HTR-8/SVneo (cell line): ENCODE results near the gene GPATCH1.
"Not testable (repeated sequence)": the region's sequence is repeated elsewhere in the genome, so short reads cannot be mapped to it uniquely, and the experiment has no call there.

ENCODE experiments used
- DNase-seq: peaks from one replicate; pipeline ENCODE4 v3.0.0; 2011; ENCODE audit warnings: low spot score, mixed read lengths; ENCODE audit not compliant: insufficient read length
- FAIRE-seq: peaks from 2 replicates; lab custom pipeline; 2011; peaks lifted over from hg19 to GRCh38; lab: Jason Lieb, UNC

The GPATCH1 gene

GRCh38 chr19:33152176-33152575, 71.2 kb downstream of the GPATCH1 start:
- no peak for DNase-seq
- no peak for FAIRE-seq

DNA sequence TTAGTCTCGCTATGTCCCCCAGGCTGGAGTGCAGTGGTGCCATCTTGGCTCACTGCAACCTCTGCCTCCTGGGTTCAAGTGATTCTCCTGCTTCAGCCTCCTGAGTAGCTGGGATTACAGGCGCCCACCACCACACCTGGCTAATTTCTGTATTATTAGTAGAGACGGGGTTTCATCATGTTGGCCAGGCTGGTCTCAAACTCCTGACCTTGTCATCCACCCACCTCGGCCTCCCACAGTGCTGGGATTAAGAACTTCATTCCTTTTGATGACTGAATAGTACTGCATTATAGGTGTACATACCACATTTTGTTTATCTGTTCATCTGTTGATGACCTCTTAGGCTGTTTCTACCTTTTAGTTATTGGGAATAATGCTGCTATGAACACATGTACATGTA, 71.6 kb downstream of the GPATCH1 start:
- not testable (repeated sequence) for DNase-seq, FAIRE-seq

DNA sequence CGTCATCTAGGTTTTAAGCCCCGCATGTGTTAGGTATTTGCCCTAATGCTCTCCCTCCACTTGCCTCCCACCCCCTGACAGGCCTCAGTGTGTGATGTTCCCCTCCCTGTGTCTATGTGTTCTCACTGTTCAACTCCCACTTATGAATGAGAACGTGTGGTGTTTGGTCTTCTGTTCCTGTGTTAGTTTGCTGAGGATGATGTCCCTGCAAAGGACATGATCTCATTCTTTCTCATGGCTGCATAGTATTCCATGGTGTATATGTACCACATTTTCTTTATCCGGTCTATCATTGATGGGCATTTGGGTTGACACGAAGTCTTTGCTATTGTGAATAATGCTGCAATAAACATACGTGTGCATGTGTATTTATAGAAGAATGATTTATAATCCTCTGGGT, 73.3 kb downstream of the GPATCH1 start:
- not testable (repeated sequence) for DNase-seq, FAIRE-seq

DNA sequence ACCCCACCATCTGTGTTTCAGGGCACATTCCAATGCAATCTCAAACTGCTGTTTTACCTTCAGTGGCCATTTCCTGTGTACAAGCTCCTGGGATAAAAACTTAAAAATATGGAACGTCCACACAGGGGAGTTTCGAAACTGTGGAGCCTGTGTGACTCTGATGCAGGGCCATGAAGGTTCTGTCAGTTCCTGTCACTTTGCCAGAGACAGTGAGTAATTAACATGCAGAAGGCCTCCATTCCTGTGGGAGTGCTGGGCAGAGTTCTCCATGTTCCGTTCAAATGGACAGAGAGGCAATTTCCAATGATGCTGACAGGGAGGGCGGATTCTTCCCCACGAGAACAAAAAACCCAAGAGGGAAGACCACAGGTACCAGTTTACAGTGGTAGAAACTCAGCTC, 75.4 kb downstream of the GPATCH1 start:
- FAIRE-seq (no peak), DNase-seq (no peak)

DNA sequence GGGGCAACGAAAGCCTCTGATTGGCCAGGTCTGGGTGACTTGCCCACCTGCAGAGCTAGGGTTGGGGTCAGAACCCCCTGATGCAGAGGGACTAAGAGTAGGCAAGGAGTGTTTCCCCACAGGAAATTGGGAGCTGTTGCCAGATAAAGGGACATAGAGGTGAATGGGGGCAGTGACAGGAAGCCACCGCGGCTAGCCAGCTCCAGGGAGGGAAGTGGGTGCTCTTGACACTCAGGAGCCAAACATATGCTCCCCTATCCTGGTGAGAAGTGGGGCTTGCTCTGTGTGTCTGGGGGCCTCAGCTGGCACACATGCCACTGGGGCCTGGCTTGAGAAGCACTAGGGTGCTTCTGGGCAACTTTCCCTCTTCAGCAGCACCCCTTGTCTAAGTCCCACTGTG, 76.9 kb downstream of the GPATCH1 start:
- FAIRE-seq (no peak), DNase-seq (no peak)

DNA sequence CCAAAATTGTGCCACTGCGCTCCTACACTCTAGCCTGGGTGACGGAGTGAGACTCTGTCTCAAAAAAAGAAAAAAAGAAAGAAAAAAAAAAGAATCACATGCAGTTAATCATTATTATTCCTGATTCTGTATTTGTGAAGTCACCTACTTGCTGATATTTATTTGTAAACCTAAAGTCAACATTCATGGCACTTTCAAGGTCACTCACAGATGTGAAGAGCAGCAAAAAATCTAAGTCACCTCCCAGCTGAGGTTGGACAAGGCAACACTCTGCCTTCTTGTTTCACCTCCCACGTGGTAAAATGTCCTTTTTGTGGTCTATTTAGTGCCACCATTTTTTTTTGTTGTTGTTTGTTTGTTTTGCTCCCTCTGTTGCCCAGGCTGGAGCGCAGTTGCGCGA, 77.4 kb downstream of the GPATCH1 start:
- no peak for FAIRE-seq
- no peak for DNase-seq

- DNase-seq (no peak), FAIRE-seq (no peak)
Measured at GRCh38 chr19:33159149-33159548, 78.2 kb downstream of the GPATCH1 start.

- DNase-seq (no peak), FAIRE-seq (no peak)
Measured at GRCh38 chr19:33159893-33160292, 78.9 kb downstream of the GPATCH1 start.

- DNase-seq: no peak
- no peak for FAIRE-seq
Measured at GRCh38 chr19:33161201-33161600, 80.2 kb downstream of the GPATCH1 start.

DNA sequence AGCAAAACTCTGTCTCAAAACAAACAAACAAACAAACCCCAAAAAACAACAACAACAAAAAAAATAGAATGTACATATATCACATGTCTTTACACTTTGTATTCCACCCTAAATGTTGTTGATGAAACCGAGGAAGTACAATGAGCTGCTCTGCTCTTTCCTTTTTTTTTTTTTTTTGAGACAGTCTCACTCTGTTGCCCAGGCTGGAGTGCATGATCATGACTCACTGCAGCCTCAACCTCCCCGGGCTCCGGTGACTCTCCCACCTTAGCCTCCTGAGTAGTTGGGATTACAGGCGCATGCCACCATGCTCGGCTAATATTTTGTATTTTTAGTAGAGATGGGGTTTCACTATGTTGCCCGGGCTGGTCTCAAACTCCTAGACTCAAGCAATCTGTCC, 82.5 kb downstream of the GPATCH1 start:
- no peak for FAIRE-seq
- DNase-seq: no peak

GRCh38 chr19:33166037-33166436, 85.1 kb downstream of the GPATCH1 start:
- DNase-seq: not testable (repeated sequence)

GRCh38 chr19:33167438-33167837, 86.5 kb downstream of the GPATCH1 start:
- FAIRE-seq: no peak

More at GRCh38 chr19:33166037-33166436, 85.1 kb downstream of the GPATCH1 start:
- not testable (repeated sequence) for FAIRE-seq

GRCh38 chr19:33168528-33168927, 87.5 kb downstream of the GPATCH1 start:
- no peak for DNase-seq
- FAIRE-seq: no peak

More at GRCh38 chr19:33167438-33167837, 86.5 kb downstream of the GPATCH1 start:
- DNase-seq: no peak

DNA sequence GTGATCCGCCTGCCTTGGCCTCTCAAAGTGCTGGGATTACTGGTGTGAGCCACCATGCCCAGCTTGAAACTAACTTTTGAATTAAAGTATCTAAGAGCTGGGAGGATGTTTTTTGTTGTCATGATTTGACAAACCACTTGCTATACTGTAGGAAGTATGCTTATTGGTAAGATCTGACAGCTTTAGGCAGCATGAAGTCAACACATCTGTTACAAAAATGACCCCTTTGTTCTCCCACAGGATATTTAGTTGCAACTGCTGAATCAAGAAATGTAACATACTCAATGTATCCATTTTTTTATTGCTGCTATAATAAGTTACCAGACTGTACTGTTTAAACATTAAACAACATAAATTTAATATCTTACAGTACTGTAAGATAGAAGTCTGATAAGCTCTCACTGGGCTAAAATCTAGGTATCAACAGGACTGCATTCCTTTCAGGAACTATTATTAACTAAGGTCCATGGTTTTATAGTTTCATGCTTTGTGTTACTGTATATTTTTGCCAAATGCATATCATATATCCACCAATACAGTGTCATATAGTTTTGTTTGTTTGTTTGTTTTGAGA, 90.3 kb downstream of the GPATCH1 start:
- no peak for FAIRE-seq
- DNase-seq: no peak

GRCh38 chr19:33171916-33172359, 91.0 kb downstream of the GPATCH1 start:
- DNase-seq (no peak), FAIRE-seq (peak; percentile 65)

DNA sequence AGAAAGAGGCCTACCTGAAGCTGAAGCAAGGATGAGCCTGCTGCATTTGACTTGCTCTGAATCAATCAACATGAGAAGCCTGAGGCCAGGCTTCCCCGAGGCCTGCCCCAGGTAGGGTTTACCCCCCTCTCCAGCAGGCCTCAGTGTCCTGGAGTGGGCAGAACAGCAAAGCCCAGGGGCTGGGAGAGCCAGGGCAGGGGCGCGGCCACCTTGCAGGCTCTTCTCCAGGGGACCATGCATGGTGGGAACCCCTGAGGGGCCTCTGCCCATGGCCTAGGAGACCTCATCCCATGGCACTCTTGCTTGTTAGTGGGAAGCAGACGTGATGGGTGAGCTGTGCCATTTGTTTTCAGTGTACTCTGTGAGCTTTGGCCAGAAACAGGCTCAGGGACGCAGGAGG, 93.2 kb downstream of the GPATCH1 start:
- no peak for FAIRE-seq

GRCh38 chr19:33175156-33175782, 94.3 kb downstream of the GPATCH1 start:
- FAIRE-seq: no peak

More for the DNA sequence above, 93.2 kb downstream of the GPATCH1 start:
- DNase-seq: no peak

GRCh38 chr19:33175886-33176669, 95.1 kb downstream of the GPATCH1 start:
- DNase-seq (peak; percentile 26), FAIRE-seq (no peak)

More at GRCh38 chr19:33175156-33175782, 94.3 kb downstream of the GPATCH1 start:
- DNase-seq: no peak

DNA sequence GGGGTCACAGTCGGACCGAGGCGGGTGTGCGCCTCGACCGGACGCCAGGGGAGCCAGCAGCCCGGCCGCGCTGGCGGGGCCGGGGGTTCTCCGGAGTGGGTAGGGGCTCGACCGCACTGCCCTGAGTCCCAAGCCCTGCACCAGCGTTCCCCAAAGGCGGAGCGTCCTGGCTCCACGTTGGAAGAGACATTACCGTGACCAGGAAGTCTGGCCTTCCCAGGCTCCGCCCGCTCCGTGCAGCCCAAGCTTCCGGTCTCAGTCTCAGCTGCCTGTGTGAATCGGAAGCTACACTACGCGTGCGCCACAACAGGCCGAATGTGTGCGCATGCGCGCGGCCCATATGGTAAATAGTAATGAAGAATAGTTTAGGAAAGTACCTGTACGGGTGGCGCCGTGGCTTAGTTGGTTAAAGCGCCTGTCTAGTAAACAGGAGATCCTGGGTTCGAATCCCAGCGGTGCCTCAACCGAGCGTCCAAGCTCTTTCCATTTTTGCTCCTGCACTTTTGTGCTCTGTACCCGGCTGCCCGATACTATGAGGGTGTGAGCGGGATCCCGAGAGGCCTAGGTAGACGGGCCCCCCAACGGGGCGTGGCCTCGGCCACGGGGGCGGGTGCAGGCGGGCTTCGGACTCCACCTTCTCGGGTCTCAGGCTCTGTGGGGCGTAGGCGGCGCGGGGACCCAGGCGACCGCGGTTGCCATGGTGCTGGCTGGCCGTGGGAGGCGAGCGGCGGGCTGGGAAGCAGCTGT, 95.9 kb downstream of the GPATCH1 start:
- FAIRE-seq (peak; percentile 96), DNase-seq (peak; percentile 96)

GRCh38 chr19:33177417-33177979, 96.5 kb downstream of the GPATCH1 start:
- DNase-seq (peak; percentile 45), FAIRE-seq (no peak)
